Hindlimb muscle (tissue), 1 donor: ENCODE results near the gene ST6GALNAC1. TPM values are rescaled to one million over a fixed set of nuclear protein-coding genes. Genes with fewer than 3 reads are reported as not detected.

Experiments used
- DNase-seq: peaks from one replicate; pipeline ENCODE4 v3.0.0-alpha.2; 2013
- polyA plus RNA-seq: library from polyadenylated mRNA; unstranded; fragments of 120-200 nt; gene quantifications from one replicate; pipeline ENCODE4 v1.2.1, GENCODE V29; 2013; ENCODE audit not compliant: insufficient read length

The ST6GALNAC1 gene
- polyA plus RNA-seq, 1 donor = 0.62 TPM

GRCh38 chr17:76674600-76674999, 31.0 kb upstream of the ST6GALNAC1 start:
- DNase-seq = no peak

DNA sequence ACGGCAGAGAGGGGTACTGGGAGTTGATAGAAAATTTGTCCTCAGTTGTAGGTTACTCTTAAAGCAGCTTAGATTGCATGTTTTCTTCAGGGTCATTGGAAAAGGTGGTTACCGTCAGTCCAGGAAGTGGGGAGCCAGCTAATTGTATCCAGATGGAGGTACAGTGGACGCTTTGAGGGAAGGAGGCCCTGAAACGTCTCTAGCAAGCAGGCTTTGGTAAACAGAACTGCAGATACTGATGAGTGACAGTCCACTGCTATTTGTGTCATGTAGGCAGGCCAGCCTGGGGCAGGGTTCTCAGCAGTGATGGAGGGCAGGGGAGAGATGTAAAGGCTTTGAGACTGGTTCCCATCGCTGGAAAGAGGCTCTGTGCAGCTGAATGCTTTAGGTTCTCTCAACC, 30.2 kb upstream of the ST6GALNAC1 start:
- DNase-seq = no peak

DNA sequence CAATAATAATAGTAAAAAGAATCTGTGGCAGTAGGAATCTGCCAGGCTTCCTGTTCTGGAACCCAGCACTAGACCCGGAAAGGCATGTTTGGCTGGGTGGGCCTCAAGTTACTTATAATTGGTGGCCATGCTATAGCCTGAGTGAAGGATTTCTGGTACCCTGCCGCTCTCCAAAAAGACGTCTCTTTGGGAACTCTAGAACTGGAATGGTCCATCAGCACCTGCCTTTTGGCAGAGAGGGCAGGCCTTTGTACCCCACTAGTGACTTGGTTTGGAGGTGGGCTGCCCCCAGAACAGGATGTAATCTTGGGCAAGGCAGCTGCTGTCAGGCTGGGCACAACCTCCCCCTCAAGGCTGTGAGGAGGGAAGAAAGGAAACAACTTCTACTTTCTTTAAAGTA, 29.3 kb upstream of the ST6GALNAC1 start:
- DNase-seq = no peak

DNA sequence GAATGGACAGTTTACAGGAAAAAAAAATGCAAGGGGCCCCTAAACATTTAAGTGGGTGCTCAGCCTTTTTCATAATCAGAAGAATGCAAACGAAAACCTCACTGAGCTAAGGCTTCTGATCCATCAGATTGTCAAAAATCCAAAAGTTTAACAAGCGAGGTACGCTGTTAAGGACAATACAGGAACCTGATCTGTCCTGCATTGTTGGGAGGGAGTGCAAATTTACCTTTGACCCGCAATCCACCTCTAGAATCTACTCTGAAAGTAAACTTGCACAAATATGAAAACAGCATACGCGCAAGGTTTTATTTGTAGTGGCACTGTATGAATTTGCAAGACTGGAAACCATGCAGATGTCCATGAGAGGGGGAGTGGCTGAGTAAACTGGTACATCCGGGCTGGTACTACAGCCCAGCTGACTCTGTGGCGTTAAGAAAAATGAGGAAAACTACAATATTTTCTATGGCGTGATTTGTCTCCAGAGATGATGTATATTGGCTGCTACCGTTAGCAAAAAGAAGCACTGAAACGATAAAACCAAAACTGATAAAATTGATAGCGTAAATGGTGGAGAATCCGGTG, 28.8 kb upstream of the ST6GALNAC1 start:
- DNase-seq = no peak

DNA sequence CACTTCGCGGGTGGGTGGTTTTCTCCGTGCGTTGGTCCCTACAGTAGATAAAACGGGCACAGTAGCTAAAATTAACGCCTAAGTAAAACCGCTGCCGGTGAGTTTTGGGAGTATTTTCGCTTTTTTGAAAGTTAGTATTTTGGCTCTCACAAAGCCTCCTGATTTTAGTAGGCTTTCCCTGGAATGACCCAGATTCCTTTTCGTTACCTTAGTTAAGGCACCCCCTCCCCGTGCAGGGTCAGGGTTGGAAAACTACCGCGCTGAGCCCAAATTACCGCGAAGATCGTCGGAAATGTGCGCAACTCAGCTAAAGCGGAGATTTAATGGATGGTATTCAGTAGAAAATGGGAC, 28.3 kb upstream of the ST6GALNAC1 start:
- DNase-seq = no peak

- peak; percentile 99 for DNase-seq
Observed at GRCh38 chr17:76671123-76671911, 27.8 kb upstream of the ST6GALNAC1 start.

GRCh38 chr17:76670718-76671122, 27.2 kb upstream of the ST6GALNAC1 start:
- no peak for DNase-seq

DNA sequence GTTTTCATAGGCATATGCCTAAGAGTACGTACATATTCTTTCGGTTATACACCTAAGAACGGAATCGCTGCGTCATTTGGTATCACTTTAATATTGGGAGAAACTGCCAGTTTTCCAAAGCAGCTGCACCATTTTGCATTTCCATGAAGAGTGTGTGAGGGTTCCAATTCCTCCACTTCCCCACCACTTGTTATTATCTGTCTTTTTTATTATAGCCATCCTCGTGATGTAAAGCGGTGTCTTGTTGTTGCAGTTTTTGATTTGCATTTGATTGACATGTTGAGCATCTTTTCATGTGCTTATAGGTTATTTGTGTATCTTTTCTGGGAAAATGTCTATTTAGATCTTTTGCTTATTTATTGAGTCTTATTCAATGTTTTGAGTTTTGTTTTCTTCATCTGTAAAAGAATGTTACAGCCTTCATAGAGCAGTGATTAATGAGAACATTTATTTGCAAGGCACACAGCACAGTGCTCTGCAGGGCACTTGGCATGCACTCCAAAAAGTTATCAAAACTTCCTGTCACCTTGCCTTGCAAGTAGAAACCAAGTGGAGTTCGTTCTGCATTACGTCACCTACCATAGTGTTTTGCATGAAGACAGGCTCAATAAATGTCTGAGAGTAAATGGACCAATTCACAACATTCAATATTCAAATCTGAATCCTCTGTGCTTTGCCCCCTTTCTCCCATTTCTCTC, 26.6 kb upstream of the ST6GALNAC1 start:
- no peak for DNase-seq

GRCh38 chr17:76667786-76668453, 24.4 kb upstream of the ST6GALNAC1 start:
- no peak for DNase-seq

DNA sequence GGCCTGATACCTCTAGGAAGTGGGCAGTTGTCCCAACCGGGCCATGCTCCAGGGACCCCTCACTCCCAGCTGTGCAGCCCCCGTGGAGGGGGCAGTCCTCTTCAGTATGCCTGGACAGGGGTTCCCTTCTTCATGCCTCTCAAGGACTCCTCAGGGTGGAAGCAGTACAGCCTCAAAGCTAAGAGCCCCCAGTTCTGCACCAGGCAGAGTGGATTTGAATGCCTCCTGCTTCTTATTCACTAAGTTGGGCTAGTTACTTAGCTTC, 23.9 kb upstream of the ST6GALNAC1 start:
- no peak for DNase-seq

GRCh38 chr17:76660656-76661042, 17.1 kb upstream of the ST6GALNAC1 start:
- no peak for DNase-seq

DNA sequence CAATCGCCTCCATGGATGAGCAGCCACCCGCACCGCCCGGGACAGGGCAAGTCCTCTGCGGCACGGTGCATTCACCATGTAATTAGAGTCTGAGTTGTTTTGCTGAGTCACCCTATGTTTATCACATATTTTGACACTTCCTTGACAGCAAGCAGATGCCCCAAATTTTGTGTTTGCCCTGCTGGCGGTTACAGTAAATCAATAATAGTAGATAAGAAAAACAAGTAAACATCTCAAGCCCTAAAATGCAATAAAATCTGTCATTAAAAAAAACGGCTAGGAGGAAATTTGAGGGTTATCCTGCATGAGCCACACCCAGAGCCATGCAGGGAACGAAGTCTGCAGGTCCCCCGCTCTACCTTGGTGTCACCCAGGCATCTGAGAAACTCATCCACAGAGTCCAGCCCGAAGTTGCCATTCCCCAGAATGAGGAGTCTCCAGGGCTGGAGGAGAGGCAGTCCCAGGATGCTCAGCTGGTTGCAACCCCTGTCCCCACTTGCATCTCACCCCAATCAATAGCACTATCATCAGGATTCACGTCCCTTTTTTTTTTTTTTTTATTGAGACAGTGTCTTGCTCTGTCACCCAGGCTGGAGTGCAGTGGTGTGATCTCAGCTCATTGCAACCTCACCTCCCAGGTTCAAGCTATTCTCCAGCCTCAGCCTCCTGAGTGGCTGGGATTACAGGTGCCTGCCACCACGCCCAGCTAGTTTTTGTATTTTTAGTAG, 16.5 kb upstream of the ST6GALNAC1 start:
- DNase-seq = no peak

DNA sequence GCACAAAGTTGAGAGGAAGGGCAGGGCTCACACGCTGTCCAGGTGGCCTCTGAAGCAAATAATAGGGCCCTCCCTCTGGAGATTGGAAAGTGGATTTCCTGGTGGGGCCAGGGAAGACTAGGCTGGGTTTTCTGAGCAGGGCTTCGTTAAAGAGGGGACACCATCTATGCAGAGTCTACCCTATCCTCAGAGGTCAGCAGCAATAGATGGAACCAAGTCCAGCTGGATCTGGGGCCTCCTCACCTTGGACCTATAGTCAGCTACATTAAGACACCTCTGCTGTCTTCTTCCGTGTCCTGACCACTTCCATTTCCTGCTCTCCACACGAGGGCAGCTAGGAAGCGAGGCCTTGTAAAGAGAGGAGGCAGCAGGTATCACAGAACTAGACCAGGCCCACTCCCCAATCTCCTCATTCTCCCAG, 14.7 kb upstream of the ST6GALNAC1 start:
- no peak for DNase-seq

GRCh38 chr17:76657505-76658241, 14.1 kb upstream of the ST6GALNAC1 start:
- DNase-seq = no peak

DNA sequence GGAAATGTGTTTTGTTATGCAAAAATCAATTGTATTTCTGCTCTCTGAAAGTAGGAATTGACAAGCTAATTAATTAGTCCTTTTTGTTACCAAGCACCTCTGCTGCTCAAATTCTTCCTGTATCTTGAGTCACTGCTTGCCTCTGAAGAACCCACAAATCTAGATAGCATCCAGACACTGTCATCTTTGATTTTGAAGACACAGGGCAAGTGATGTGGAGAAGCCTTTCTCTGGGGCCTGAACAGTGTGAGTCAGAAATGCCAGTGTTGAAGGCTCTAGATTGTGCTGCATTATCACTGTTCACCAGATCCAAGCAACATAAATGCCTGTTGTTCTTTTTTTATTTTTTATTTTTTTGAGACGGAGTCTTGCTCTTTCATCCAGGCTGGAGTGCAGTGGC, 10.9 kb upstream of the ST6GALNAC1 start:
- no peak for DNase-seq

DNA sequence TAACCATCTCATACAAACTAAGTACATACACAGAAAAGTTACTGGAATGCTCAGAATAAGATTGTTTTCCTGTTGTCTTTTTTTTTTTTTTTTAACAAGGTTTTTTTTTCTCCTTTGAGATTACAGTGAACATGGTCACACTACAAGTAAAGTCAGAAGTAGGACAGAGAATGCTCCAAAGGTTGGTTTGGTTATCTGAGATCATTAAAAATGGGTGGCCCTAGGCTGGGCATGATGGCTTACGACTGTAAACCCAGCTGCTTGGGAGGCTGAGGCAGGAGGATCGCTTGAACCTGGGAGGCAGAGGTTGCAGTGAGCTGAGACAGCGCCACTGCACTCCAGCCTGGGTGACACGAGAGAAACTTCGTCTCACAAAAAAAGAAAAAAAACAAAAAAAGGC, 6.9 kb upstream of the ST6GALNAC1 start:
- DNase-seq = no peak

DNA sequence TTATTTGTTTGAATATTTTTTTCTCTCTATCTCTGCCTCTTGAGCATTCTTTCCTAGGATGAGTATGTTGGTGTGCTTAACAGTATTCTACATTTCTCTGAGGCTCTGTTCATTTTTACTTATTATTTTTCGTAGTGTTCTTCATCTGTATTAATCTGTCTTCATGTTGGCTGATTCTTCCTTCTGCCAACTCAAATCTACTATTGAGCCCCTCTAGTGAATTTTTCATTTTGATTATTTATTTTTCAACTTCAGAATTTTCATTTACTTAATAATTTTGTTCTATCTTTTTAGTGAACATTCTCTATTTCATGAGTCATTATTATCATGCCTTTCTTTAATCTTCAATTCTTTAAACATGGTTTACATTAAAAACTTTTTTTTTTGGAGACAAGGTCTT, 3.2 kb upstream of the ST6GALNAC1 start:
- no peak for DNase-seq

GRCh38 chr17:76645481-76645880, 1.9 kb upstream of the ST6GALNAC1 start:
- DNase-seq = no peak

GRCh38 chr17:76644995-76645394, 1.4 kb upstream of the ST6GALNAC1 start:
- DNase-seq = no peak

DNA sequence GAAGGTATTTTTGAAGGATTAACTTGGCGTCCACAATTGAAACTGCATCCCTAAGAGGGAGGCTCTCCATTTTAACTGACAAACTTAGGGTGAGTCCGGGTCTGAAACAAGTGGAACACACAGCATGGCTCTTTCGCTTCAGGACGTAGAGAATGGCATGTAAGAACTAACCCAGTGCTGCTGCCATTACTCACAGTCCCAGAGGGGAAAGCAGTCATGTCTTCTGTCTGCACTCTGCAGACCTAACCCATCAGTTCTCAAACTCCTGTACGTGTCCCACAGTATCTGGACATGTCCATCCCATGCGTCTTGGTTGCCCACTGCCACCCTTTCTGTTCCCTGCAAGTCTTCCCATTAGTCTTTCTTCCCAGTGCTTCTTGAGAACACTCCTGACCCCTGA, 563 bp downstream of the ST6GALNAC1 start:
- no peak for DNase-seq

GRCh38 chr17:76642032-76642561, 1.5 kb downstream of the ST6GALNAC1 start:
- no peak for DNase-seq

DNA sequence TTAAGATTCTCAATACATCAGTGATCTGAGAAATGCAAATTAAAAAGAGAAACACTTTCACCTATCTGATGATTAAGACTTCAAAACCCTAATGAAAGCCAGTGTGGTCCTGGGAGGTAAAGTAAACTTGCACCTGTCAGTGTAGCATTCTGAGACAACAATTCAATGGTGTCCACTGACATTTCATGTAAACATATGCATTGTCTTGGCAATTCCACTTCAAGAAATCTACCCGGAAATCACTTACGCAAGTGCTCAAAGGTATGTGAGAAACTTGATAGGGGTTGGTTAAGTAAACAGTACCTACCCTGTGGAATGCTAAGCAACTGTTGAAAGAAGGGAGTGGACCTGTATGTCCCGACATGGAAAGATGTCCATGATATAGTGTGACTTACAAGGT, 2.1 kb downstream of the ST6GALNAC1 start:
- DNase-seq = no peak
